ENCODE data around the gene KRT3. TPM values are rescaled to one million over a fixed set of nuclear protein-coding genes. Genes with fewer than 3 reads are reported as not detected.

Gene KRT3
- total and polyA plus RNA-seq, 9 donors, result 0.13 TPM; not detected in 8

- no peak overlapping the region for H3K27ac ChIP-seq (ENCODE audit: low read length)
- H3K27me3 ChIP-seq (ENCODE audit: control insufficient read depth, insufficient read depth, low read length), result peaks cover 26% of the 10 kb centered on the region
- no peak overlapping the region for H3K4me3 ChIP-seq (ENCODE audit: low read length)
- no peak for DNase-seq
- WGBS (ENCODE audit: insufficient coverage), result 68% methylated on average over 6 of the region's 11 CpGs
- no peaks in the 10 kb centered on the region for H3K9me3 ChIP-seq (replicated peaks; ENCODE audit: control insufficient read depth, low read depth, low read length)
- no peaks in the 10 kb centered on the region for H3K36me3 ChIP-seq (ENCODE audit: control insufficient read depth, insufficient read depth, low read length)
- peaks cover 13% of the 10 kb centered on the region for H3K4me1 ChIP-seq (ENCODE audit: control insufficient read depth, insufficient read depth, low read length)
Observed at GRCh38 chr12:52806821-52807543, 11.1 kb upstream of the KRT3 start.

GRCh38 chr12:52806169-52806811 is 10.4 kb upstream of the KRT3 start:
- Histone ChIP-seq H3K9me3 (replicated peaks; ENCODE audit: control insufficient read depth, low read depth, low read length) (no peaks in the 10 kb centered on the region), H3K27me3 (ENCODE audit: control insufficient read depth, insufficient read depth, low read length) (peaks cover 22% of the 10 kb centered on the region), H3K4me1 (ENCODE audit: control insufficient read depth, insufficient read depth, low read length) (peaks cover 13% of the 10 kb centered on the region), H3K4me3 (ENCODE audit: low read length) (no peak overlapping the region), H3K36me3 (ENCODE audit: control insufficient read depth, insufficient read depth, low read length) (no peaks in the 10 kb centered on the region), H3K27ac (ENCODE audit: low read length) (no peak overlapping the region)
- no peak for DNase-seq
- 92% methylated on average over 1 of the region's 3 CpGs for WGBS (ENCODE audit: insufficient coverage)

GRCh38 chr12:52805739-52806138 is 9.8 kb upstream of the KRT3 start:
- DNase-seq, result no peak
- peaks cover 22% of the 10 kb centered on the region for H3K27me3 ChIP-seq (ENCODE audit: control insufficient read depth, insufficient read depth, low read length)
- H3K27ac ChIP-seq (ENCODE audit: low read length), result no peak overlapping the region
- H3K9me3 ChIP-seq (replicated peaks; ENCODE audit: control insufficient read depth, low read depth, low read length), result no peaks in the 10 kb centered on the region
- no peak overlapping the region for H3K4me3 ChIP-seq (ENCODE audit: low read length)
- no CpG with 5 or more reads among the region's 3 CpGs for WGBS (ENCODE audit: insufficient coverage)
- no peaks in the 10 kb centered on the region for H3K36me3 ChIP-seq (ENCODE audit: control insufficient read depth, insufficient read depth, low read length)
- peaks cover 13% of the 10 kb centered on the region for H3K4me1 ChIP-seq (ENCODE audit: control insufficient read depth, insufficient read depth, low read length)

- H3K27me3 ChIP-seq (ENCODE audit: control insufficient read depth, insufficient read depth, low read length), result peaks cover 20% of the 10 kb centered on the region
- no peak overlapping the region for H3K27ac ChIP-seq (ENCODE audit: low read length)
- no peaks in the 10 kb centered on the region for H3K36me3 ChIP-seq (ENCODE audit: control insufficient read depth, insufficient read depth, low read length)
- peaks cover 13% of the 10 kb centered on the region for H3K4me1 ChIP-seq (ENCODE audit: control insufficient read depth, insufficient read depth, low read length)
- H3K4me3 ChIP-seq (ENCODE audit: low read length), result no peak overlapping the region
- 17% methylated on average over 1 of the region's 1 CpG for WGBS (ENCODE audit: insufficient coverage)
- no peaks in the 10 kb centered on the region for H3K9me3 ChIP-seq (replicated peaks; ENCODE audit: control insufficient read depth, low read depth, low read length)
- DNase-seq, result no peak
Observed at GRCh38 chr12:52805000-52805399, 9.1 kb upstream of the KRT3 start.

GRCh38 chr12:52802442-52802841 is 6.5 kb upstream of the KRT3 start:
- no peak overlapping the region for H3K4me3 ChIP-seq (ENCODE audit: low read length)
- WGBS (ENCODE audit: insufficient coverage), result 57% methylated on average over 6 of the region's 6 CpGs
- DNase-seq, result no peak
- H3K4me1 ChIP-seq (ENCODE audit: control insufficient read depth, insufficient read depth, low read length), result peaks cover 13% of the 10 kb centered on the region
- no peak overlapping the region for H3K27ac ChIP-seq (ENCODE audit: low read length)
- peaks cover 10% of the 10 kb centered on the region for H3K27me3 ChIP-seq (ENCODE audit: control insufficient read depth, insufficient read depth, low read length)
- no peaks in the 10 kb centered on the region for H3K9me3 ChIP-seq (replicated peaks; ENCODE audit: control insufficient read depth, low read depth, low read length)
- no peaks in the 10 kb centered on the region for H3K36me3 ChIP-seq (ENCODE audit: control insufficient read depth, insufficient read depth, low read length)

GRCh38 chr12:52801773-52802172 is 5.9 kb upstream of the KRT3 start:
- Histone ChIP-seq H3K4me1 (ENCODE audit: control insufficient read depth, insufficient read depth, low read length) (peaks cover 13% of the 10 kb centered on the region), H3K4me3 (ENCODE audit: low read length) (no peak overlapping the region), H3K9me3 (replicated peaks; ENCODE audit: control insufficient read depth, low read depth, low read length) (no peaks in the 10 kb centered on the region), H3K27ac (ENCODE audit: low read length) (no peak overlapping the region), H3K27me3 (ENCODE audit: control insufficient read depth, insufficient read depth, low read length) (peaks cover 5% of the 10 kb centered on the region), H3K36me3 (ENCODE audit: control insufficient read depth, insufficient read depth, low read length) (no peaks in the 10 kb centered on the region)
- 76% methylated on average over 2 of the region's 3 CpGs for WGBS (ENCODE audit: insufficient coverage)
- DNase-seq, result no peak

GRCh38 chr12:52800259-52800917 is 4.5 kb upstream of the KRT3 start:
- Histone ChIP-seq H3K27ac (ENCODE audit: low read length) (no peak overlapping the region), H3K27me3 (ENCODE audit: control insufficient read depth, insufficient read depth, low read length) (peaks cover 4% of the 10 kb centered on the region), H3K9me3 (replicated peaks; ENCODE audit: control insufficient read depth, low read depth, low read length) (no peaks in the 10 kb centered on the region), H3K4me1 (ENCODE audit: control insufficient read depth, insufficient read depth, low read length) (peaks cover 11% of the 10 kb centered on the region), H3K36me3 (ENCODE audit: control insufficient read depth, insufficient read depth, low read length) (no peaks in the 10 kb centered on the region), H3K4me3 (ENCODE audit: low read length) (no peak overlapping the region)
- no CpG with 5 or more reads among the region's 1 CpG for WGBS (ENCODE audit: insufficient coverage)
- DNase-seq, result no peak

GRCh38 chr12:52799505-52800211 is 3.7 kb upstream of the KRT3 start:
- H3K36me3 ChIP-seq (ENCODE audit: control insufficient read depth, insufficient read depth, low read length), result no peaks in the 10 kb centered on the region
- H3K27ac ChIP-seq (ENCODE audit: low read length), result no peak overlapping the region
- 42% methylated on average over 2 of the region's 5 CpGs for WGBS (ENCODE audit: insufficient coverage)
- H3K4me1 ChIP-seq (ENCODE audit: control insufficient read depth, insufficient read depth, low read length), result peaks cover 6% of the 10 kb centered on the region
- H3K4me3 ChIP-seq (ENCODE audit: low read length), result no peak overlapping the region
- no peak for DNase-seq
- peaks cover 2% of the 10 kb centered on the region for H3K27me3 ChIP-seq (ENCODE audit: control insufficient read depth, insufficient read depth, low read length)
- no peaks in the 10 kb centered on the region for H3K9me3 ChIP-seq (replicated peaks; ENCODE audit: control insufficient read depth, low read depth, low read length)

GRCh38 chr12:52798671-52799504 is 3.0 kb upstream of the KRT3 start:
- peaks cover 2% of the 10 kb centered on the region for H3K4me1 ChIP-seq (ENCODE audit: control insufficient read depth, insufficient read depth, low read length)
- no peak overlapping the region for H3K27ac ChIP-seq (ENCODE audit: low read length)
- WGBS (ENCODE audit: insufficient coverage), result 52% methylated on average over 2 of the region's 7 CpGs
- no peaks in the 10 kb centered on the region for H3K36me3 ChIP-seq (ENCODE audit: control insufficient read depth, insufficient read depth, low read length)
- no peaks in the 10 kb centered on the region for H3K9me3 ChIP-seq (replicated peaks; ENCODE audit: control insufficient read depth, low read depth, low read length)
- DNase-seq, result no peak
- peaks cover 2% of the 10 kb centered on the region for H3K27me3 ChIP-seq (ENCODE audit: control insufficient read depth, insufficient read depth, low read length)
- no peak overlapping the region for H3K4me3 ChIP-seq (ENCODE audit: low read length)

All from muscle of leg (tissue), 11 donors.